Thoracic aorta (tissue), 2 donors: ENCODE measurements around the gene DCC. TPM values are rescaled to one million over a fixed set of nuclear protein-coding genes. Genes with fewer than 3 reads are reported as not detected.
"Not testable (repeated sequence)": the region's sequence is repeated elsewhere in the genome, so short reads cannot be mapped to it uniquely, and the experiment has no call there.

Experiments used
- ATAC-seq: fragments of 150-250 bp; one replicate; pipeline ENCODE4 v1.8.0; 2017; ENCODE audit warnings: low read depth; ENCODE audit not compliant: insufficient number of reproducible peaks, low FRiP score
- DNase-seq: peaks from one replicate; pipeline ENCODE4 v3.0.0-alpha.2; 2020; ENCODE audit warnings: low spot score
- H3K27ac ChIP-seq, 2 donors: fragments of 200-600 bp; sonication (generic); 1 replicate in 1 of 2; 2 replicates in 1 of 2; pipeline ENCODE4 v1.5.1; 2016; ENCODE audit warnings: mild to moderate bottlenecking in 2 of 2, moderate library complexity in 2 of 2
- H3K27me3 ChIP-seq: fragments of 200-600 bp; sonication (generic); replicated peaks from 2 replicates; pipeline ENCODE4 v1.6.0; 2016; ENCODE audit warnings: mild to moderate bottlenecking; ENCODE audit not compliant: insufficient read depth
- H3K36me3 ChIP-seq: fragments of 200-600 bp; sonication (generic); one replicate; pipeline ENCODE4 v1.5.1; 2016
- H3K4me1 ChIP-seq, 2 donors: fragments of 200-600 bp; sonication (generic); 1 replicate in 1 of 2; 2 replicates in 1 of 2; pipeline versions ENCODE4 v1.5.1 to v1.6.0; 2016; ENCODE audit warnings: low read depth in 2 of 2, mild to moderate bottlenecking in 1 of 2; ENCODE audit not compliant: control insufficient read depth in 1 of 2
- H3K4me3 ChIP-seq: fragments of 200-600 bp; sonication (generic); 2 replicates; pipeline ENCODE4 v1.5.1; 2016; ENCODE audit warnings: mild to moderate bottlenecking
- H3K9me3 ChIP-seq: fragments of 200-600 bp; sonication (generic); 2 replicates; pipeline ENCODE4 v1.5.1; 2016
- CTCF ChIP-seq: fragments of 200-600 bp; sonication (generic); IDR thresholded peaks from one replicate; pipeline ENCODE4 v1.5.1; 2019; ENCODE audit warnings: antibody characterized with exemption
- total RNA-seq, 2 donors: library from RNA; depleted of rRNA; stranded (reverse); fragments of >200 nt; gene quantifications; one replicate each; pipeline versions ENCODE4 v1.1.0 to v1.2.3, GENCODE V29; 2016

DCC gene
- total RNA-seq, 2 donors from 2014 or later = not detected

GRCh38 chr18:53490019-53490418 is 1150.0 kb downstream of the DCC start:
- Histone ChIP-seq H3K9me3 (no peaks in the 10 kb centered on the region), H3K27me3 (no peaks in the 10 kb centered on the region), H3K27ac (no peak overlapping the region), H3K36me3 (no peaks in the 10 kb centered on the region), H3K4me3 (no peak overlapping the region), H3K4me1 (no peaks in the 10 kb centered on the region)
- DNase-seq = no peak
- no peak for ATAC-seq
- TF ChIP-seq CTCF = no peak

- Histone ChIP-seq H3K36me3 (no peaks in the 10 kb centered on the region), H3K27me3 (no peaks in the 10 kb centered on the region), H3K27ac (no peak overlapping the region), H3K9me3 (no peaks in the 10 kb centered on the region), H3K4me1 (no peaks in the 10 kb centered on the region), H3K4me3 (no peak overlapping the region)
- no peak for TF ChIP-seq CTCF
- DNase-seq = no peak
- no peak for ATAC-seq
These were observed 1156.0 kb downstream of the DCC start for GRCh38 chr18:53496028-53496427.

DNA sequence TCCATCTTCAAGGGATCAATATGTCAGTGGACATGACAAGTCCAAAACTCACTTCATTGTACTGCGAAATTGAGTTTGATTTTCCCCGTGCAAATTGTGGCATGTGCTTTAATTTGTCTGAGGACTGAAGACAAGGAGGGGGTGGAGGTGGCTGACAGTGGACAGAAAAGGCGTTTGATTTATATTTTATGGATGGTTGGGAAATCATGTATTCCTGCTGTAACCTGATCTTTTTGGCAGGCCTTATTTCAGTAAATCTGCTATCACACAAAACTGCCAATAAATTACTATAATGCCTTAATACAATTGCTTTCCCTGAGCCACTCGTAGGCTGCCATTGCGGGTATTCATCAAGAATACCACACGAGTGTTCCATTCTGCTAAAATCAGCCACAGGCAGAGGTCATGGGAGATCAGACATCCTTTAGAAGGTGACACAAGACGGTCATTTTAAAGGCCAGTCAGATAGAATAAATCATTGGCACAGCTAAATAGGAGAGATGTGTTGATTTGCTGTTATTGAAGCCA is 1164.0 kb downstream of the DCC start:
- no peaks in the 10 kb centered on the region for H3K36me3 ChIP-seq
- no peak for TF ChIP-seq CTCF
- H3K27ac ChIP-seq = no peak overlapping the region
- no peak for DNase-seq
- no peaks in the 10 kb centered on the region for H3K4me1 ChIP-seq
- H3K4me3 ChIP-seq = no peak overlapping the region
- no peak for ATAC-seq
- H3K9me3 ChIP-seq = no peaks in the 10 kb centered on the region
- no peaks in the 10 kb centered on the region for H3K27me3 ChIP-seq

DNA sequence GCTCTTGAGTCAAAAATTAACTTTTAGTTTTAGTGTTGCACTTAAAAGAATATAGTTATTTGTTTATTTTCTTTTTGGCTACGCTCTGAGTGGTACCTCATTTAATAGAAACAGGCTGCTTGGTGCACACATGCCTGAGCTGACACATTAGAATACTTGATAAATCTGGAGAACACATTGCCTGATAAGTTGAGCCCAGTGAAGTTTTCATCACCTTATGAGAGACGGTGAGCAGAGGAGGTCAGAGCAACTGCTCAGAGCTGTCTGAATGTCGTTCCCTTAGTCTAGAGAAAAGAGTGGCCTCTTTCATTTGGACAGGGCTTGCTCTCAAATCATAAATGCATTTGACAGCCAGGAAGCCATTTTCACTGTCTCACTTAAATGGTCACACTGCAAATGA is 1168.5 kb downstream of the DCC start:
- DNase-seq (no peak), ATAC-seq (no peak)
- TF ChIP-seq CTCF = no peak
- no peaks in the 10 kb centered on the region for H3K9me3 ChIP-seq
- H3K36me3 ChIP-seq = no peaks in the 10 kb centered on the region
- no peak overlapping the region for H3K4me3 ChIP-seq
- no peaks in the 10 kb centered on the region for H3K4me1 ChIP-seq
- H3K27ac ChIP-seq = no peak overlapping the region
- H3K27me3 ChIP-seq = no peaks in the 10 kb centered on the region

DNA sequence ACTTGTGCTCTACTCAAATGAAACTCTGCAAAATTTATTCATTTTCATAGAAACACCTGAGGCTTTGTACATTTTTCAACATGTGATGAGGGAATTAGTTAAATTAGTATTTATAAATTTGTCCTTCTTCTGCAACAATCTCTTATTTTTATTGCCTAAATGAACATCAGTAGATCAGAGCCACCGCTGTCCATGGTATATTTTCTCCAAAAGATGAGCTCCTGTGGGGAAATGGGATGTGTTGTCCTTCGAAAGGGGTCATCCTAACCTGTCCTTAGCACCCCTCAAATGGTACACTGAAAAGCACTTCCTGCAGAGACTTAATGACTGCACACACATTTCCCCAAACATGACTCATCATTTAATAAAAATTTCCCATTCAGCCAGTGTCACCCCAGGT is 1169.9 kb downstream of the DCC start:
- no peak for ATAC-seq

GRCh38 chr18:53511725-53512124 is 1171.7 kb downstream of the DCC start:
- not testable (repeated sequence) for H3K4me1 ChIP-seq, H3K9me3 ChIP-seq, H3K27ac ChIP-seq, ATAC-seq, DNase-seq, H3K4me3 ChIP-seq, H3K27me3 ChIP-seq, H3K36me3 ChIP-seq

More for the DNA sequence above, 1169.9 kb downstream of the DCC start:
- TF ChIP-seq CTCF = no peak
- Histone ChIP-seq H3K27me3 (no peaks in the 10 kb centered on the region), H3K4me3 (no peak overlapping the region), H3K4me1 (no peaks in the 10 kb centered on the region), H3K9me3 (no peaks in the 10 kb centered on the region), H3K36me3 (no peaks in the 10 kb centered on the region), H3K27ac (no peak overlapping the region)
- no peak for DNase-seq
